Measurements from ENCODE around the gene RHBDD1.

- no peak for TF ChIP-seq CTCF (IDR thresholded peaks at IDR 0.05)
- TF ChIP-seq POLR2A (IDR thresholded peaks at IDR 0.05): no peak
Measured at GRCh38 chr2:226904592-226904991, 68.7 kb downstream of the RHBDD1 start.

All from lower leg skin (tissue), 3 donors.